ENCODE results near the gene EFHD2. TPM values are rescaled to one million over a fixed set of nuclear protein-coding genes. Genes with fewer than 3 reads are reported as not detected.
"Not testable (repeated sequence)": the region's sequence is repeated elsewhere in the genome, so short reads cannot be mapped to it uniquely, and the experiment has no call there.

Gene EFHD2
- total RNA-seq, 1 experiment from 2014 or later, result 129 TPM

GRCh38 chr1:15431571-15431948, 21.9 kb downstream of the EFHD2 start:
- no peak overlapping the region for H3K4me3 ChIP-seq
- H3K9me3 ChIP-seq (ENCODE audit: insufficient read depth, low read depth), result no peaks in the 10 kb centered on the region
- POLR2A ChIA-PET (ENCODE audit: unreplicated experiment), result interaction anchor here (0.6 kb wide), 1 partner anchor 148 kb away, joined by 4 read pairs; no protein-coding TSS in a partner anchor
- peaks cover 25% of the 10 kb centered on the region for H3F3A ChIP-seq (ENCODE audit: insufficient read depth, low read depth)
- no peaks in the 10 kb centered on the region for H3K27me3 ChIP-seq (ENCODE audit: insufficient read depth, low read depth)
- no peak for DNase-seq
- no peaks in the 10 kb centered on the region for H3K36me3 ChIP-seq (ENCODE audit: low read depth)
- H3K4me1 ChIP-seq (replicated peaks; ENCODE audit: insufficient read depth), result 0 out of 2 replicates have a peak, but pooled peaks cover 1% of the 10 kb centered on the region
- no peak overlapping the region for H2AFZ ChIP-seq
- H3K4me2 ChIP-seq, result no peak overlapping the region
- CTCF ChIA-PET, result interaction anchor here (0.6 to 2.2 kb wide), 7 partner anchors 10 to 160 kb away, joined by 3 to 15 read pairs (median 4); no protein-coding TSS in a partner anchor
- no peaks in the 10 kb centered on the region for H3K9me2 ChIP-seq (ENCODE audit: insufficient read depth)
- intact Hi-C loops (cut with micrococcal nuclease; ENCODE audit: unreplicated experiment), result loop anchor here (1.0 to 10.0 kb wide), 4 partner anchors 73 to 303 kb away; no protein-coding TSS in a partner anchor
- no peak overlapping the region for H3K27ac ChIP-seq
- no peaks in the 10 kb centered on the region for H3K79me2 ChIP-seq (ENCODE audit: low read depth)
- TF ChIP-seq EZH2 (IDR thresholded peaks at IDR 0.05; ENCODE audit: low read depth), result no peak
- TF ChIP-seq CTCF (conservative IDR thresholded peaks at IDR 0.05), result no peak
- H4K20me1 ChIP-seq (ENCODE audit: insufficient read depth), result 0 out of 2 replicates have a peak, but pooled peaks cover 2% of the 10 kb centered on the region
- no TSS peak for BruUV-seq (replicated peaks)

GRCh38 chr1:15432324-15432723, 22.6 kb downstream of the EFHD2 start:
- H2AFZ ChIP-seq, result no peak overlapping the region
- CTCF ChIA-PET, result interaction anchor here (0.8 to 2.2 kb wide), 3 partner anchors 55 to 160 kb away, joined by 3 to 15 read pairs (median 6); no protein-coding TSS in a partner anchor
- POLR2A ChIA-PET (ENCODE audit: unreplicated experiment), result no interaction called here
- H4K20me1 ChIP-seq (ENCODE audit: insufficient read depth), result 0 out of 2 replicates have a peak, but pooled peaks cover 2% of the 10 kb centered on the region
- no peaks in the 10 kb centered on the region for H3K36me3 ChIP-seq (ENCODE audit: low read depth)
- DNase-seq, result no peak
- H3F3A ChIP-seq (ENCODE audit: insufficient read depth, low read depth), result peaks cover 25% of the 10 kb centered on the region
- intact Hi-C loops (cut with micrococcal nuclease; ENCODE audit: unreplicated experiment), result loop anchor here (10.0 kb wide), 1 partner anchor 72 kb away; no protein-coding TSS in a partner anchor
- no peak overlapping the region for H3K4me2 ChIP-seq
- BruUV-seq (replicated peaks), result no TSS peak
- no peaks in the 10 kb centered on the region for H3K9me3 ChIP-seq (ENCODE audit: insufficient read depth, low read depth)
- TF ChIP-seq CTCF (conservative IDR thresholded peaks at IDR 0.05), result no peak
- no peak for TF ChIP-seq EZH2 (IDR thresholded peaks at IDR 0.05; ENCODE audit: low read depth)
- no peaks in the 10 kb centered on the region for H3K79me2 ChIP-seq (ENCODE audit: low read depth)
- no peak overlapping the region for H3K4me3 ChIP-seq
- H3K27me3 ChIP-seq (ENCODE audit: insufficient read depth, low read depth), result no peaks in the 10 kb centered on the region
- no peaks in the 10 kb centered on the region for H3K9me2 ChIP-seq (ENCODE audit: insufficient read depth)
- H3K4me1 ChIP-seq (replicated peaks; ENCODE audit: insufficient read depth), result no peaks in the 10 kb centered on the region
- H3K27ac ChIP-seq, result no peak overlapping the region

- CTCF ChIA-PET, result no interaction called here
- H3K4me3 ChIP-seq, result no peak overlapping the region
- intact Hi-C loops (cut with micrococcal nuclease; ENCODE audit: unreplicated experiment), result loop anchor here (10.0 kb wide), 1 partner anchor 71 kb away; no protein-coding TSS in a partner anchor
These were observed 23.8 kb downstream of the EFHD2 start for GRCh38 chr1:15433471-15433870.

GRCh38 chr1:15434739-15435138, 25.1 kb downstream of the EFHD2 start:
- H3K4me3 ChIP-seq; H3K4me1 ChIP-seq (replicated peaks; ENCODE audit: insufficient read depth); H3K9me3 ChIP-seq (ENCODE audit: insufficient read depth, low read depth); H4K20me1 ChIP-seq (ENCODE audit: insufficient read depth); H3K27ac ChIP-seq; POLR2A ChIA-PET (ENCODE audit: unreplicated experiment); H2AFZ ChIP-seq; BruUV-seq (replicated peaks); H3K36me3 ChIP-seq (ENCODE audit: low read depth); H3K9me2 ChIP-seq (ENCODE audit: insufficient read depth); H3K79me2 ChIP-seq (ENCODE audit: low read depth); H3K27me3 ChIP-seq (ENCODE audit: insufficient read depth, low read depth): not testable (repeated sequence)
- DNase-seq, result peak in 1 of 2 experiments; percentile 66
- Histone ChIP-seq H3K4me2 (0 out of 2 replicates have a peak overlapping the region, but pooled peaks have one; percentile 26), H3F3A (ENCODE audit: insufficient read depth, low read depth) (peaks cover 25% of the 10 kb centered on the region)
- CTCF ChIA-PET, result interaction anchor here (0.7 kb wide), 1 partner anchor 73 kb away, joined by 3 read pairs; no protein-coding TSS in a partner anchor
- intact Hi-C loops (cut with micrococcal nuclease; ENCODE audit: unreplicated experiment), result loop anchor here (10.0 kb wide), 1 partner anchor 70 kb away; no protein-coding TSS in a partner anchor

More at GRCh38 chr1:15433471-15433870, 23.8 kb downstream of the EFHD2 start:
- POLR2A ChIA-PET (ENCODE audit: unreplicated experiment), result no interaction called here
- no peak overlapping the region for H3K4me2 ChIP-seq
- 0 out of 2 replicates have a peak, but pooled peaks cover 2% of the 10 kb centered on the region for H4K20me1 ChIP-seq (ENCODE audit: insufficient read depth)
- no peaks in the 10 kb centered on the region for H3K36me3 ChIP-seq (ENCODE audit: low read depth)
- no peaks in the 10 kb centered on the region for H3K27me3 ChIP-seq (ENCODE audit: insufficient read depth, low read depth)
- H3F3A ChIP-seq (ENCODE audit: insufficient read depth, low read depth), result peaks cover 25% of the 10 kb centered on the region
- no TSS peak for BruUV-seq (replicated peaks)
- no peak overlapping the region for H3K27ac ChIP-seq
- no peaks in the 10 kb centered on the region for H3K9me3 ChIP-seq (ENCODE audit: insufficient read depth, low read depth)
- no peaks in the 10 kb centered on the region for H3K4me1 ChIP-seq (replicated peaks; ENCODE audit: insufficient read depth)
- H2AFZ ChIP-seq, result no peak overlapping the region
- TF ChIP-seq CTCF (conservative IDR thresholded peaks at IDR 0.05) (no peak), EZH2 (IDR thresholded peaks at IDR 0.05; ENCODE audit: low read depth) (no peak)
- no peak for DNase-seq
- H3K9me2 ChIP-seq (ENCODE audit: insufficient read depth), result no peaks in the 10 kb centered on the region
- no peaks in the 10 kb centered on the region for H3K79me2 ChIP-seq (ENCODE audit: low read depth)

All from PC-9 (cell line).